ENCODE results near the gene CD82. TPM values are rescaled to one million over a fixed set of nuclear protein-coding genes. Genes with fewer than 3 reads are reported as not detected.

Gene CD82
- total RNA-seq, 1 experiment from 2014 or later, result 4.5 TPM

DNA sequence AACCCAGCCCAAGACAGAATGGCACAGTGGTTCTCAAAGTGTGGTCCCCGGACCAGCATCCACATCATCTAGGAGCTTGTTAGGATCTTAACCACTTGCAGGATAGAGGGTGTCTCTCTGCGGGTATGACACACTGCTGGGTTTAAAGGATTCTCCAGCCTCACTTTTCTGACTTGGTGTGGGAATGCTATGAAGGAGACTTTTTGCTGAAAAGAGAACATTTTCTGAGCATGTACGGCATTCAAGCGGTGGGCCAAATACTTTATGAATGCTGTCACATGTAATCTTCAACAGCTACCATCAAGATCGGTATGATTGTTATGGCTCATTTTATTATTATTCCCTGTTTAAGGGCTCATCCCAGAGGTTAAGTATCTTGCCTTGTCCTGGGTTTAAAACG lies 1.8 kb upstream of the CD82 start:
- Mint-ChIP-seq H3K36me3 (ENCODE audit: insufficient read depth in 1 of 3, low read depth in 3 of 3) (no peaks in the 10 kb centered on the region), H3K9me3 (no peaks in the 10 kb centered on the region), H3K27me3 (ENCODE audit: low read depth) (peaks cover 59% of the 10 kb centered on the region), H3K4me3 (no peak overlapping the region), H3K4me1 (peaks cover 50 to 52% of the 10 kb centered on the region in 2 experiments), H3K27ac (no peak overlapping the region)
- H3K14ac ChIP-seq (ENCODE audit: insufficient read depth, low read length), result no peak overlapping the region
- peaks cover 2% of the 10 kb centered on the region; the same call in 1 of the 2 replicates for H3K27me3 ChIP-seq (ENCODE audit: insufficient read depth, low read length)
- no peak overlapping the region for H4K8ac ChIP-seq (replicated peaks; ENCODE audit: insufficient read length, low read depth, low read length)
- no peak overlapping the region for H2BK5ac ChIP-seq (ENCODE audit: insufficient read length, low read length)
- H2AK5ac ChIP-seq (ENCODE audit: insufficient read length, low read length), result no peak overlapping the region
- TF ChIP-seq, protein P1, sequence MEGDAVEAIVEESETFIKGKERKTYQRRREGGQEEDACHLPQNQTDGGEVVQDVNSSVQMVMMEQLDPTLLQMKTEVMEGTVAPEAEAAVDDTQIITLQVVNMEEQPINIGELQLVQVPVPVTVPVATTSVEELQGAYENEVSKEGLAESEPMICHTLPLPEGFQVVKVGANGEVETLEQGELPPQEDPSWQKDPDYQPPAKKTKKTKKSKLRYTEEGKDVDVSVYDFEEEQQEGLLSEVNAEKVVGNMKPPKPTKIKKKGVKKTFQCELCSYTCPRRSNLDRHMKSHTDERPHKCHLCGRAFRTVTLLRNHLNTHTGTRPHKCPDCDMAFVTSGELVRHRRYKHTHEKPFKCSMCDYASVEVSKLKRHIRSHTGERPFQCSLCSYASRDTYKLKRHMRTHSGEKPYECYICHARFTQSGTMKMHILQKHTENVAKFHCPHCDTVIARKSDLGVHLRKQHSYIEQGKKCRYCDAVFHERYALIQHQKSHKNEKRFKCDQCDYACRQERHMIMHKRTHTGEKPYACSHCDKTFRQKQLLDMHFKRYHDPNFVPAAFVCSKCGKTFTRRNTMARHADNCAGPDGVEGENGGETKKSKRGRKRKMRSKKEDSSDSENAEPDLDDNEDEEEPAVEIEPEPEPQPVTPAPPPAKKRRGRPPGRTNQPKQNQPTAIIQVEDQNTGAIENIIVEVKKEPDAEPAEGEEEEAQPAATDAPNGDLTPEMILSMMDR (conservative IDR thresholded peaks at IDR 0.05), result no peak
- H3K79me2 ChIP-seq (ENCODE audit: insufficient read depth, low read length), result no peaks in the 10 kb centered on the region
- H2BK120ac ChIP-seq (ENCODE audit: low read depth, low read length, poor library complexity, severe bottlenecking), result no peak overlapping the region
- H3K4ac ChIP-seq (ENCODE audit: low read depth, low read length), result no peak overlapping the region
- H2BK20ac ChIP-seq (ENCODE audit: low read depth, low read length, poor library complexity, severe bottlenecking), result no peak overlapping the region
- no peak overlapping the region for H3K27ac ChIP-seq (ENCODE audit: insufficient read length, low read depth, low read length)
- no peak overlapping the region for H2BK12ac ChIP-seq (ENCODE audit: insufficient read length, low read depth, low read length)
- H3T11ph ChIP-seq (ENCODE audit: low read length), result no peak overlapping the region
- H4K20me1 ChIP-seq (ENCODE audit: control insufficient read depth, insufficient read depth, insufficient read length), result no peaks in the 10 kb centered on the region
- H3K9me3 ChIP-seq (ENCODE audit: control insufficient read depth, low read depth, low read length), result no peaks in the 10 kb centered on the region
- no peak overlapping the region for H3K4me2 ChIP-seq (ENCODE audit: insufficient read depth, insufficient read length, low read length)
- no CpG with 5 or more reads among the region's 6 CpGs for WGBS (ENCODE audit: extremely low coverage, insufficient read length, low lambda C conversion rate)
- no peak overlapping the region for H3K56ac ChIP-seq (ENCODE audit: insufficient read length, low read depth, low read length)
- H3K4me1 ChIP-seq (ENCODE audit: insufficient read depth, low read length), result no peaks in the 10 kb centered on the region; the same call in 1 of the 2 replicates
- no peak overlapping the region for H3K18ac ChIP-seq (ENCODE audit: insufficient read length, low read depth, low read length)
- no peak overlapping the region for H2AFZ ChIP-seq (ENCODE audit: low read length)
- H2BK15ac ChIP-seq (ENCODE audit: low read depth, low read length), result no peak overlapping the region
- no peak overlapping the region for H3K23ac ChIP-seq (ENCODE audit: insufficient read length, low read depth, low read length)
- no peak overlapping the region for H4K91ac ChIP-seq (ENCODE audit: insufficient read length, low read depth, low read length)
- DNase-seq, result no peak
- no peak overlapping the region for H3K9ac ChIP-seq (ENCODE audit: extremely low read depth, insufficient read length, low read length)
- no peaks in the 10 kb centered on the region for H3K79me1 ChIP-seq (ENCODE audit: insufficient read depth, low read depth, low read length, poor library complexity, severe bottlenecking)
- H4K5ac ChIP-seq (ENCODE audit: insufficient read length, low read depth, low read length), result no peak overlapping the region
- peaks cover 9% of the 10 kb centered on the region for H3K23me2 ChIP-seq (ENCODE audit: insufficient read length, low read depth, low read length, poor library complexity, severe bottlenecking)
